HG02943 (cell line): ENCODE measurements around the gene TNIP1.

ENCODE experiments used
- ATAC-seq: cut with Tn5 transposase; IDR thresholded peaks from one replicate; pipeline ENCODE4 v1.9.1; 2021; ENCODE audit warnings: mild to moderate bottlenecking, low read depth, moderate library complexity; ENCODE audit not compliant: unreplicated experiment

The TNIP1 gene

DNA sequence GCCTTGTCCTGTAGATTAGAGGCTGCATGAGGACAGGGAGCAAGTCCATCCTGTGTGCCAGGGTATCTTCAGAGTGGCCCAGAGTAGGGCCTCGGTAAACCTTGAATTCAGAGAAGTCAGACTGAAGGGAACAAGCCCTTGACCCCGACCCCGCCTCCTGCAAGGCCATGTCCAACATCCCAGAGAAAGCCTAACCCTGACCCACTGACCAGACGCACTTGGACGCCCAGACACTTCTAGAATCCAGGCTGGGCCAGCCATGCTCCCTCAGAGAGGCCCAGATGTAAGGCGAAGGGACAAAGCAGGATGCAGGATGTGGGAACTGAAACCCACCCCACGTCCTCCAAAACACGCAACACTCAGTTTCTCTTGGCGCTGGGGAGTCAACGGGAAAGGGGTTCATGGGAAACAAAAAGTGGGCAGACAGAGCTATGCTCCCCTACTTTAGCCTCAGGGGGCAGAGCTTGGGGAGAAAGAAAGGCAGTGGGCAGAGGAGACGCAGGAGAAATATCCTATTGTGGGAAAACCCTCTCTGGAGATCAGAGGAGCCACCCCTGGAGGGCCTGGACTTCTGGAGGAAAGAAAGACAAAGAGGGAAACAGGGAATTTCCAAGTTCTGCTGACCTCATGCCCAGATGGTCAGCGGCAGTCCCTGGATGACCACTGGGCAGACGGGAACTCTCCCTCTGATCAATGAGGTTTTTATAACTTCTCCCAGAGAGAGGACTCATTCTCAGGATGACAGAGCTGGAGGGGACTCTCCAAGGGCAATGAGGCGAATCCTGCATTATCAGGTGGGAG, 13.0 kb downstream of the TNIP1 start:
- ATAC-seq: no peak

DNA sequence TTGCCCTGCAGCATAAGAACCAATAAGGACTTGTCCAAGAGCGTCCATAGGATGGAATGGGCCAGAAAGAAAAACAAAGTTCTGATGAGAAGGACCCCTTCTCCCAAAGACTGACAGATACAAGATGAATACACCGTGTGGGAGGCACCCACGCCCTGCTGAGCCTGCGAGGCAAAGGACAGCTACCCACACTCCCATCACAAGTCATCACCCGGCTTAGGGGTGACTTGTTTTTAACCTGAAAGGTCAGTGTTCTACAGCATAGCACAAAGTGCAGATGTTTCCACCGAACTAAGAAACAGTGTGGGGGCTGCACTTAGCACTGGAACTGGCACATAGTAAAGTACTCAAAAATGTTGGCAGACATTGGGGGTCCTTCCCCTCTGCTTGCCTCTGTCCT, 13.9 kb downstream of the TNIP1 start:
- no peak for ATAC-seq

- no peak for ATAC-seq
These were observed 15.2 kb downstream of the TNIP1 start for GRCh38 chr5:151065609-151066008.

DNA sequence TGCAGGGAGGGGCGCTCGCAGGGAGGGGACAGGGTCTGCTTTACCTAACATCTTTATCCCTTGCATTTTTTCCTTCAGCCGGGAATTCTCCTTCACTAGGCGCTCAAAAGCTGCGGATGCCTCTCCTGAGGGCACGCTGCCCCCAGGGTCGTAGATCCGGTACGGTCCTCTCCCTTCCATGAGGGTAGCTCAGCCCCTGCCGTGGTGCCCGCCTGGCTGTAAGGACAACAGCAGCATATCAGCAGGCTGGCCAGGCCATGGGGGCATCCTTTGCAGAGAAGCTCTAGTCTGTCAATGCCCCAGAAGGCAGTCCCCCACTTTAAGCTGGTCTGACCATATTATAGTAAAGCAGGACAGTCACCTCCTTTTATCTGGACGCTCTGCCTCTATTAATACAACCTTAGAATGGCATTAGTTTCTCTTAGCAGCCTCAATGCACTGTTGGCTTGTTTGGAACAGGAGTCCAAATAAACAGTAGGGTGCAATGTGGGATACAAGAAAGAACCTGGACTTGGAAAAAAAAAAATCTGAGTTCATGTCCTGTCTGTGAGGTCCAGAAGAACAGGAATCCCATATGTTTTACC, 15.8 kb downstream of the TNIP1 start:
- no peak for ATAC-seq

GRCh38 chr5:151063142-151063989, 17.5 kb downstream of the TNIP1 start:
- ATAC-seq: no peak

- ATAC-seq: no peak
These were observed 18.3 kb downstream of the TNIP1 start for GRCh38 chr5:151062405-151063141.

DNA sequence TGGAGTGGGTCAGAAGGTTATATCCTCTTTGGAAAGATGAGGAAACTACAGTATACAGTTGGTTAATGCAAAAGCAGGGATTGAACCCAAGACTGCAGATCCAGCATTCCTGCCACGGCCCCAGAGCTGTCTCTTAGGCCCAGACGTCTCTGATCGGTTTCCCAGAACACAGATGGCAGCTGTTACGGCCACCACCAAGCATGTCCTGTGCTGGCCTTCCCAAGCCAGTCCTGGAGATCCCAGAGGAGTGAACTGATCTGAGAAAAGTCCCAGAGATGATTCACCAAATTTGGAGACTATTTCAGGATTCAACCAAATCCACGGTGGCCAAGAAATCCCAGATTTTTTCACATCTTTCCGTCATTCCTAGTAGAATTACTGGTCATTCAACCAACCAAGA, 20.1 kb downstream of the TNIP1 start:
- no peak for ATAC-seq

DNA sequence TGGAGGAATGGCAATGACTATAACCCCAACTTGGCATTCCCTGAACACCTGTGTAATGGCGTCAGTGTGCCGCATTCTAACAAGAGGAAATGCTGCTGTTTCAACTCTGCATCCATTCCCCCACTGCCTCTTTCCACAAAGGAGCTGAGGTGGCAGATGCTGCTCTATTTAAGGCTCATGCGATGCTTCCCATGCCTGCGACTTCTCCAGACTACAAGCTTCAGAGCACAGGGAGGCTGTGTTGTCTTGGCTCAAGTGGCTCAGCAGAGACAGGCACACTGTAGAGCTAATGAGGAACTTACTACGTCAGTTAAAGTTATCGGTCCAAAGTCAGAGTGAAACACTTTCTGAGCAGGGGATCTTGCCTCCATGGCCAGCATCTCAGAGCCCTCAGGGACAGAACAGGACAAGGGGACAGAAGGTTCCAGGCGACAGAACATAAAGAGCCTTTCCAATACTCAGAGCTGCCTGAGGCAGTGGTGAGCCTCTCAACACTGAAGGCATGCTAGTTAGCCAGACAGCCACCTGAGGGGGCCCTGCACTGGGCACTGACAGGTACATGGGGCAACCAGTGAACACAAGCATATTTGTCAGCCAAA, 21.8 kb downstream of the TNIP1 start:
- ATAC-seq: no peak

DNA sequence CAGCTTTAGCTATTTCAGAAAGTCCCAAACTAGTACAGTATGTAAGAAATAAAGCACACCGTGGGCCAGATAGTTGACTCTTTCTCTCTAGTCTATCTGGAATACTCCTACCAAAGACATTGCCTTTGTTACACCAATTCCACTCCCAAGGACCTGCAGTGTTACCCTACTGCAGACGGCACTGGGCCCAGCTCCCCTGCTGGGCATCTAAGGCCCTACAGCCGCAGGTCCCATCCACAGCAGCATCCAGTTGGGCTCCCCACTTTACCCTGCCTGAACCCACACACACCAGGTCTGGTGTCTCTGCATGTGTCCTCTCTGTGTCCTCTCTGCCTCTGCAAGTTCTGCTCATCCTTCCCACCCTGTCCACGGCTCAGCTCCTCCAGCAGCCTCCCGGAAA, 22.5 kb downstream of the TNIP1 start:
- no peak for ATAC-seq

GRCh38 chr5:151056379-151057325, 24.2 kb downstream of the TNIP1 start:
- no peak for ATAC-seq

DNA sequence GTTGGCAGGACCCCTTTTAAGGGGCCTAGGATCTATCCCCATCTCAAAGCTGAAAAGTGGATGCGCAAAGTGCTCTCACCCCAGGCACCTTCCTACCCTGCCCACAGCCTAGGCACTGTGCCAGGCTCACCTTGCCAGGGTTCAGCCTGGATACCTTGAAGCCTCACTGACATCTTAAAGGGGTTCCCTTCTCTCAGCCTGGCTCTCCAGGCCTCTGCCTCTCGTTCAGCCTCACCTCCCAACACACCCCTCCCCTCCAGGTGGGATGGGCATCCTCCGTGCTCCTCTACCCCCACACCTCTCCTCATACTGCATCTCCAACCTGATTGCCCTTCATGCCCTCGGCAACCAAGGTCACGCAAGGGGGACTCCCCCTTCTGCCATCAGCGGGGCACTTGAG, 25.5 kb downstream of the TNIP1 start:
- ATAC-seq: no peak

DNA sequence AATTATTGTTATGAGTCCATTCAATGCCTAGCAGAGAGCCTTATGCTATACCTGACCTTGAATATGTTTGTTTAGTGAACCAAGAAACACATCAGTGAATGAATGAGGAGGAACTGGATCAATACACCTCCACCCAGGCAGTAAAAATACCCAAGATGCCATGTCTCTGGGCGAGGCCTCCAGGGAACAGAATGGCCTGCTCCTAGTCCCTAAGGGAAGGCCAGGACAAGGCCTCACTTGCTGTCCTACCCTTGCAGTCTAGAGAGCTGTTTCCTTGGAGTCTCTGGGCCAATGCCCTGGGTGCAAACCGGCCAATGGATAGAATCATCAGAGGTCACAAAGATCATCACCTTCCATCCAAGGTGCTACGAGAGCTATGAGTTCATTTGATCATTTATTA, 26.1 kb downstream of the TNIP1 start:
- no peak for ATAC-seq

DNA sequence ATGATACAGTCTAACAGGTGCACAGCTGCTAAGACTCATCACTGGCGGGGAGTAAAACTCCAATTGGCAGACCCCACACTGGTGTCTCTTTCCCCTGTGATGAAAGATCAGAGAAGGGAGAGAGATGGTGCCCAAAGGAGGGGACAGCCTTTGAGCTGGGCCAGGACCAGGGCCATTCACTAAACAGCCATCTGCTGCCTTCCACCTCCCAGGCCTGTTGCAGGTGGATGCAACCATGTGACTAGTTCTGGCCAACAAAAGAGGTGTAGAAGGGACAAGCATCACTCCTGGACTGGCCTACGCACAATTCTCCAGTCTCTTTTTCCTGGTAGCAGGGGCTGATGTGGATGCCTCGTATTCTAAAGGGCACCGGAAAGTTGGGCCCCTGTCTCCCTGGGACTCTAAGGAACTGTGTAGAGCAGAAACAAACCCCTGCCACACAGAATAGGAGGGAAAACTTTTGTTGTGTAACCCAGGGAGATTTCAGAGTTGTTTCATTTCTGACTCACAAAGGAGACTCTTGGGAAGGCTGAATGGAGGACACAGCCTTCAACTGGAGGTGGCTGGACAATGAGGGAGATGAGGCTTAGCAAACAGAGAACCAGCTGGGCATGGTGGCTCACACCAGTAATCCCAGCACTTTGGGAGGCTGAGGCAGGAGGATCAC, 26.9 kb downstream of the TNIP1 start:
- ATAC-seq: no peak

DNA sequence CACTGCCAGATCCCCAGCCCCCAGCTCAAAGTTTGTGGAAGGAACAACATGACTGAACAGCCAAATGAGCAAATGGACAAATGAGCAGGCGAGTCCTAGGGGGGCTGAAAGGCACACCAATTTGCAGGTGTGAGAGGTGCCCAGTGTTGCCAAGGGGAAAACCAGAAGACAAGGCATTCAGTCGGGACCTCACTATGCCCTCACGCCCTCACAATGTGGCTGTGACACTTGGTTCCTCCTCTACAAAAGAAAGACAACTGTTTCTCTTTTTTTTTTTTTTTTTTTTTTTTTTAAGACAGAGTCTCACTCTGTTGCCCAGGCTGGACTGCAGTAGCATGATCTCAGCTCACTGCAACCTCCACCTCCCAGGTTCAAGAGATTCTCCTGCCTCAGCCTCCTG, 28.0 kb downstream of the TNIP1 start:
- ATAC-seq: no peak

DNA sequence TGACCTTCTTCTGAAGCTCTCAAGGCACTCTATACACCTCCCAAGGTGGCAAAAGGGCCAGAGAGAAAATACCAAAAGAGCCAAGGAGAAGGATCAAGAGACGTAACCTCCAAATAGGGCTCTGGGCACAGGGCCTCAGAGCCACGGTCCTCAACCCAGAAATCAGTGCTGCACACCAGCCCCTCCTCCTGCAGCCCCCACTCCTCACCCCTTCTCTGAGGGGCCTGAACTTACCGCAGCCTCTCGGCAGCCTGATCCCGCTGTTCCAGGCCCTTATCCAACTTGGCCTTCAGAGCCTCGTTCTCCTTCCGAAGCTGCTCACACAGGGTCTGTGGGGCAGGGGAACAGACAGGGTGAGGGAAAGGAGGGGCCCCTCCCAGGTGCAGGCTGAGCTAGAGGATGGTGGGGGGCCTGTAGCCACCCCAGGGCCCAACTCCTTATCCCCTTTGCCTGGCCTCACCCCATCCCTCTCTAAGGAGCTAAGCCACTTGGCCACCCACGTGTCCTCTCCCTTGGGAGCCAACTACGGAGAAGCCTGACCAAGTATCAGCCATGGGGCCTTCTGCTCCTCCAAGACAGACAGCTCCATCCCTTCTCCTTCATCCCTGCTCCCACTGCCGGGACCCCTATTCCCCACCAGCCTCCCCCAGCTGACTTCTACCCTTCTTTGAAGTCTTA, 28.8 kb downstream of the TNIP1 start:
- ATAC-seq: peak; percentile 29

DNA sequence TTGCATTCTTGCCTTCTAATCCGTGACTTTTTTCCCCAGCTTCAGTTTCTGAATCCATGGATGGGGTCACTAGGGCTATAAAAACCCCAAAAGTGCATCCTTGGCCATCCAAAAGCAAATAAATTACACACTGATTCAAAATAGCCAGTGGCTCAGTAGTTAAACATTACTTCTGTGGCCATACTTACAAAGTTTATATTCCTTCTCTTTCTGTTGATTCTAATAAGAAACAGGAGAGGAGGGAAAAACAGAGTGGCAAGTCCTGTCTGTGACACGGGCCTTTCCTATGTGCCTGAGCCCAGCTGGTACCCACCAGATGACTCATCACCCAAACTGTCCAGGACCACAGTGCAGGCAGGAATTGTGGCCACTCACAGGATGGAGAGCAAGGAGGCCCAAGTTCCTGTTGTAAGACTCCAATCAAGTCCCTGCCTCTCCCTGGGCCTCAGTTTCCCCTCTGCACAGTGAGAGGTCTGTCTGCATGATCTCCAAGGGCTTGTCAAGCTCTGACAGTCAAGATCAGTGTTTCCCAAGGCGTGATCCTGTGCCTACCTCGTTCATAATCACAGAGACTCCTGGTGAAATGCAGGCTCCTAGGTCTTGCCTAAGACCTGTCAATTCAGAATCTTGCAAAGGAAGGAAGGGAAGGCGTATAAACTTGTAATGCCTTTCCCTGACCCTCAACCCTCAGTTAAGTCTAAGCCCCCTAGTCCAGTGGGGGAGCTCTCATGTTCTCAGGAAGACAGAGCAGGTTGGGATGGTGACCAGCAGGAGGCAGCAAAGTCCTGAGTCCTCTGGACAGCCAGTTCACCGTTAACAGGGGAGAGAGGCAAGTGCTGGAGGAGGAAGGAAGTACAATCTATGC, 29.5 kb downstream of the TNIP1 start:
- ATAC-seq: peak; percentile 56

- ATAC-seq: no peak
These were observed 32.3 kb downstream of the TNIP1 start for GRCh38 chr5:151048526-151048925.
